ENCODE measurements around the gene PARVA.

DNA sequence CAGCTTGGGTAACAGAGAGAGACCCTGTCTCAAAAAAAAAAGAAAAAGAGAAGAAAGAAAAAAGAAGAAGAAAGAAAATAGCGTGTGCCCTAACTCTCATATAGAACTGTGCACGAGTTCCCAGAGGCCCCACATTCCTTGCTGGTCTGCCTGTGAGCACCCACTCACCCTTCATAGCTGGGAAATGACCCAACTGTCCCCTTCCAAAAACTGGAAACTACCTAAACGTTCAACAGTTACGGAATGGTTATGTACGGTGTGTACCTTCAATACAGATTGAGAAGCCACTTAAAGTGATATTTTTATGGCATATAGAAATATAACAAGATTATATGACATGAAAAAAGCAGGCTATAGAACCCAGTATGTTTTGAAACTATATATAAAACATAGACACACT is 82.0 kb downstream of the PARVA start:
- TF ChIP-seq, protein P1, sequence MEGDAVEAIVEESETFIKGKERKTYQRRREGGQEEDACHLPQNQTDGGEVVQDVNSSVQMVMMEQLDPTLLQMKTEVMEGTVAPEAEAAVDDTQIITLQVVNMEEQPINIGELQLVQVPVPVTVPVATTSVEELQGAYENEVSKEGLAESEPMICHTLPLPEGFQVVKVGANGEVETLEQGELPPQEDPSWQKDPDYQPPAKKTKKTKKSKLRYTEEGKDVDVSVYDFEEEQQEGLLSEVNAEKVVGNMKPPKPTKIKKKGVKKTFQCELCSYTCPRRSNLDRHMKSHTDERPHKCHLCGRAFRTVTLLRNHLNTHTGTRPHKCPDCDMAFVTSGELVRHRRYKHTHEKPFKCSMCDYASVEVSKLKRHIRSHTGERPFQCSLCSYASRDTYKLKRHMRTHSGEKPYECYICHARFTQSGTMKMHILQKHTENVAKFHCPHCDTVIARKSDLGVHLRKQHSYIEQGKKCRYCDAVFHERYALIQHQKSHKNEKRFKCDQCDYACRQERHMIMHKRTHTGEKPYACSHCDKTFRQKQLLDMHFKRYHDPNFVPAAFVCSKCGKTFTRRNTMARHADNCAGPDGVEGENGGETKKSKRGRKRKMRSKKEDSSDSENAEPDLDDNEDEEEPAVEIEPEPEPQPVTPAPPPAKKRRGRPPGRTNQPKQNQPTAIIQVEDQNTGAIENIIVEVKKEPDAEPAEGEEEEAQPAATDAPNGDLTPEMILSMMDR (IDR thresholded peaks at IDR 0.05): no peak
- TF ChIP-seq POLR2A (IDR thresholded peaks at IDR 0.05): no peak

Data from body of pancreas (tissue), 4 donors.